Muscle of leg (tissue), 11 donors: ENCODE measurements around the gene LRIG2. TPM values are rescaled to one million over a fixed set of nuclear protein-coding genes. Genes with fewer than 3 reads are reported as not detected.
A peak's percentile ranks its signal among the peaks of the same experiment; 100 is the strongest.

Experiments used
- DNase-seq: peaks from one replicate; pipeline ENCODE4 v3.0.0; 2013
- H3K27ac ChIP-seq: one replicate; pipeline ENCODE4 v1.5.1; 2013; ENCODE audit warnings: mild to moderate bottlenecking, low read length, control low read depth
- H3K27me3 ChIP-seq: one replicate; pipeline ENCODE4 v1.6.1; 2013; ENCODE audit warnings: low read length; ENCODE audit not compliant: control insufficient read depth, insufficient read depth
- H3K36me3 ChIP-seq: one replicate; pipeline ENCODE4 v1.6.1; 2013; ENCODE audit warnings: low read length; ENCODE audit not compliant: control insufficient read depth, insufficient read depth
- H3K4me1 ChIP-seq: one replicate; pipeline ENCODE4 v1.6.1; 2013; ENCODE audit warnings: low read length; ENCODE audit not compliant: control insufficient read depth, insufficient read depth
- H3K4me3 ChIP-seq: one replicate; pipeline ENCODE4 v1.5.1; 2013; ENCODE audit warnings: low read length, control low read depth
- H3K9me3 ChIP-seq: replicated peaks from 2 replicates; pipeline ENCODE4 v1.6.1; 2013; ENCODE audit warnings: low read depth, low read length; ENCODE audit not compliant: control insufficient read depth
- WGBS: methylation state at CpG from one replicate; pipeline ENCODE4 v1.1.5; 2013; ENCODE audit warnings: missing lambda C conversion rate; ENCODE audit not compliant: insufficient coverage; 5-methylcytosine and 5-hydroxymethylcytosine counted together
- polyA plus RNA-seq, 8 donors: library from polyadenylated mRNA; unstranded; fragments of 120-200 nt; gene quantifications; one replicate each; pipeline versions ENCODE4 v1.2.1 to v1.2.3, GENCODE V29; 2013; ENCODE audit warnings: inconsistent platforms in 1 of 8, low replicate concordance in 1 of 8; ENCODE audit not compliant: insufficient read length in 8 of 8, insufficient read depth in 1 of 8
- total RNA-seq: library from RNA; stranded (reverse); fragments of 120-200 nt; gene quantifications from one replicate; pipeline ENCODE4 v1.2.4, GENCODE V29; 2013

Gene LRIG2
- total and polyA plus RNA-seq, 9 donors = 7.5 to 15.4 (median 11.0) TPM

DNA sequence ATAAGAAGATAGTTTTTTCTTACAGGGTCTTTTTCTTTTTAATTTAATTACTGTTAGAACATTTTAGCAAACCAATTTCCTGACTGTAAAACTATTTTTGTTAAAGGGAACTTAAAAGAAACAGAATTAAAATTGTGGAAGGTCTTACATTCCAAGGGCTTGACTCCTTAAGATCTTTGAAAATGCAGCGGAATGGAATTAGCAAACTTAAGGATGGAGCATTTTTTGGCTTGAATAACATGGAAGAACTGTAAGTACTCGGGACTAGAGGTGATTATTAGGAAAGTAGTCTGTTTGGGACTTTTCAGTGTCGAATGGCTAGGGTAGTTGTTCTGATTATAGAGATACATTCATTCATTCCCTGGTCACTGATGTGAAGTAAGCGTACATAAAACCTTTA is 21.5 kb downstream of the LRIG2 start:
- H3K27ac ChIP-seq = no peak overlapping the region
- DNase-seq = no peak
- WGBS = 80% methylated on average over 1 of the region's 4 CpGs
- peaks cover 18% of the 10 kb centered on the region for H3K36me3 ChIP-seq
- H3K4me3 ChIP-seq = no peak overlapping the region
- no peaks in the 10 kb centered on the region for H3K27me3 ChIP-seq
- H3K4me1 ChIP-seq = no peaks in the 10 kb centered on the region
- H3K9me3 ChIP-seq = no peaks in the 10 kb centered on the region

DNA sequence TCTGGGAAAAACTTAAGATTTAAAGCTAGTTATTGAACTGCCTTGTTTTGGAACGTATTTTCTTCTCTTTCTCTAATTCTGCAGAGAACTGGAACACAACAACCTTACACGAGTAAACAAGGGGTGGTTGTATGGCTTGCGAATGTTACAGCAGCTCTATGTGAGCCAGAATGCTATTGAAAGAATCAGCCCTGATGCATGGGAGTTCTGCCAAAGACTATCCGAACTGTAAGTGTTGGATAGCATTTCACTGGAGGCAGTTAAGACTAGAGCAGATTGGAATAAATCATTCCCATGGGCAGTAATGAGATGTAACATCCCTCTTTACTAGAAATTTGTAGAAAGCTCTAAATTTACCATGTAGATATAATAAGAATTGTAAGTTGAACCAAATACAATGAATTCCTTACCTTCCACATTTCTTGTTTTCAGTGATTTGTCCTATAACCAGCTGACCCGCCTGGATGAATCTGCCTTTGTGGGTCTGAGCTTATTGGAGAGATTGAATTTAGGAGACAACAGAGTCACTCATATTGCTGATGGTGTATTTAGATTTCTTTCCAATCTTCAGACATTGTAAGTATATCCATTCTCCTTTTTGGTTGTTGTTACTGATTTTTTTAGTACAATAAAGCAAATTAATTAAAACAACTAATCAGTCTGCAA is 22.9 kb downstream of the LRIG2 start:
- 67% methylated on average over 1 of the region's 5 CpGs for WGBS
- peaks cover 20% of the 10 kb centered on the region for H3K36me3 ChIP-seq
- peak; percentile 72 for DNase-seq
- no peaks in the 10 kb centered on the region for H3K27me3 ChIP-seq
- no peak overlapping the region for H3K27ac ChIP-seq
- H3K4me1 ChIP-seq = no peaks in the 10 kb centered on the region
- H3K4me3 ChIP-seq = no peak overlapping the region
- H3K9me3 ChIP-seq = no peaks in the 10 kb centered on the region

DNA sequence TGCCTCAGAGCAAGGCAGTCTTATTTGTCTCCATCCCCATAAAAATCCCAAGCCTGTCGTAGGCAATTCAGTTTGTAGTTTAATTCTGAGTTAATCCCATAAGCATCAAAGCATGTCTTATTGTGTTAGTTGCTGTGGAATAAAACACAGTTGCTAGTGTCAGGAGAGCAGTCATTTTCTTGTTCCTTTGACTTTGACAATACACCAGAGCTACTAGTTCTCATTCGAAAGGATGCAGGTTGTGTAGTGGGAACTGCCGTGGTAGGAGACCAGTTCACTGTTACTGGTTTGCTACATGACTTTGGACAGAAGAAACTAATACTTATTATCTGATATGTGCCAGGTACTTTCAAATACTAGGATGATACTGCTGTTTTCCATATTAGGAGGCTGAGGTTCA is 23.5 kb downstream of the LRIG2 start:
- no peaks in the 10 kb centered on the region for H3K9me3 ChIP-seq
- DNase-seq = no peak
- no peaks in the 10 kb centered on the region for H3K27me3 ChIP-seq
- H3K4me3 ChIP-seq = no peak overlapping the region
- no CpG with 5 or more reads among the region's 3 CpGs for WGBS
- H3K27ac ChIP-seq = no peak overlapping the region
- no peaks in the 10 kb centered on the region for H3K4me1 ChIP-seq
- H3K36me3 ChIP-seq = peaks cover 23% of the 10 kb centered on the region

DNA sequence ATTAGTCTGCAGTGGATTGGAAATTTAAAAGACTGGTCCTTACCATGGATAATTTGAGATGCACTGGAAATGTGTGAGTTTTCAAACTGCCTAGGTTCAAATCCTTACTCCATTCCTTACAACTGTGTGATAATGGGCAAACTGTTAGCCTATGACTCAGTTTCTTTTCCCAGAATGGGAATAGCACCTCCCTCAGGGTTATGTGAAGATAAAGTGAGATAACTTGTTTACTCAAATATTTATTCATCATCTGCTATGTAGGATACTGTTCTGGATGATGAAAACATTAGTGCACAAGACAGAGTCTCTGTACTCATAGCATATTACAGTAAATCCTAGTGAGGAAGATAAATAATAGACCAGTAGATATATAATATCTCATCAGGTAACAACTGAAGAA is 28.6 kb downstream of the LRIG2 start:
- no peak overlapping the region for H3K27ac ChIP-seq
- DNase-seq = no peak
- peaks cover 35% of the 10 kb centered on the region for H3K36me3 ChIP-seq
- H3K27me3 ChIP-seq = no peaks in the 10 kb centered on the region
- no peak overlapping the region for H3K4me3 ChIP-seq
- no peaks in the 10 kb centered on the region for H3K4me1 ChIP-seq
- H3K9me3 ChIP-seq = no peaks in the 10 kb centered on the region

DNA sequence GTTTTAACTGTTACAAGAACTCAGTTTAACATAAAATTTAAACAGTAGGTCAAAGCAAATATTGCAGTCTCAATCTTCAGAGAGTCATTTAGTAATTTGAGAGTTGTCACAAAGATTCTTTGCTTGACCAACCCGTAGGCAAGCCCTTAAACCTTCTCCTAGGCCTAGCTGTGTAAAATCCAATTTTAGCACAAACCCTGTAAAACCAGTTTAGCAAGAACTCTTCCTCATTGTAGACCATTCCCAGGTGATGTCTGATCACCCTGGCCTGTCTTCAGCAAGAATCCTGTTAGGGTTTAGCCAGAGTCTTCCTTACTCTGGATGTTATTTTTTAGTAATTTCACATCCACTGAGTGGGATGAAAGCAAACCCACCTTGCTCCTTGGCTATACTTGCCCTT is 30.1 kb downstream of the LRIG2 start:
- WGBS = 100% methylated on average over 1 of the region's 1 CpG

DNA sequence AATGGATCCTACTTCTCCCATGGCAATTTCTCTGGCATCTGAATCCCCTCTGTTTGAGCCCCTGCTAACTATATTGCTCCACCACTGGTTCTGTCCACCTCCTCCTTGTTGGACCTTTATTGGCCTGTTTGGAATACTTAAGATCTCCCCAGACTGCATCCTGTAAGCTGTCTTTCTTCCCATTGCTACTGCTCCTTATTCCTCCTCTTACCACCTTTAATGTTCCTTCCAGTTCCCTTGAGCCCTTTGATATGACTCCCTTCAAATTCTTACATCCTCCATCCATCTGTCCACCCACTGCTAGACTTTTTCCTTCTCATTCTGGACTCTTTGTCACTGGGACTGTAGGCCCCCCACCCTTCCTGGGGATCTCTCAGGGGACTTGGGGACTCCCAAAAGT is 31.0 kb downstream of the LRIG2 start:
- no peaks in the 10 kb centered on the region for H3K9me3 ChIP-seq
- no peak for DNase-seq
- no peak overlapping the region for H3K27ac ChIP-seq
- no peak overlapping the region for H3K4me3 ChIP-seq
- peaks cover 35% of the 10 kb centered on the region for H3K36me3 ChIP-seq
- H3K4me1 ChIP-seq = no peaks in the 10 kb centered on the region
- no peaks in the 10 kb centered on the region for H3K27me3 ChIP-seq

More for the DNA sequence above, 30.1 kb downstream of the LRIG2 start:
- Histone ChIP-seq H3K36me3 (peaks cover 36% of the 10 kb centered on the region), H3K27me3 (no peaks in the 10 kb centered on the region), H3K9me3 (no peaks in the 10 kb centered on the region), H3K27ac (no peak overlapping the region), H3K4me1 (no peaks in the 10 kb centered on the region), H3K4me3 (no peak overlapping the region)
- DNase-seq = no peak

DNA sequence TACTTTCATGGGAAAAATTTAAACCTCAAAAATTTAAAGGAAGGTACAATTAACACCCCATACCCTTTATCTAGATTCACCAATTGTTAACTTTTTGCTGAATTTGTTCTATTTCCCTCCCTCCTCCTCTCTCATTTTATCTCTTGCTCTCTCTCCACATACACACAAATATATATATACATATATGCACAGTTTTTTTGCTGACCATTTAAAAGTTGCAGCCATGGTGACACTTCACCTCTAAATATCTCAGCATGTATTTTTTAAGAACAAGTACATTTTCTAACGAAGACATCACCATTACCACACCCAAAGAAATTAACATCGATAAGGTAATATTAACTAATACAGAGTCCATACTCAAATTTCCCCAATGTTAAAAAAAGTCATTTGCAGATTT is 33.9 kb downstream of the LRIG2 start:
- Histone ChIP-seq H3K27ac (no peak overlapping the region), H3K36me3 (peaks cover 42% of the 10 kb centered on the region), H3K27me3 (no peaks in the 10 kb centered on the region), H3K9me3 (no peaks in the 10 kb centered on the region), H3K4me3 (no peak overlapping the region), H3K4me1 (no peaks in the 10 kb centered on the region)
- no peak for DNase-seq
- 100% methylated on average over 1 of the region's 2 CpGs for WGBS

DNA sequence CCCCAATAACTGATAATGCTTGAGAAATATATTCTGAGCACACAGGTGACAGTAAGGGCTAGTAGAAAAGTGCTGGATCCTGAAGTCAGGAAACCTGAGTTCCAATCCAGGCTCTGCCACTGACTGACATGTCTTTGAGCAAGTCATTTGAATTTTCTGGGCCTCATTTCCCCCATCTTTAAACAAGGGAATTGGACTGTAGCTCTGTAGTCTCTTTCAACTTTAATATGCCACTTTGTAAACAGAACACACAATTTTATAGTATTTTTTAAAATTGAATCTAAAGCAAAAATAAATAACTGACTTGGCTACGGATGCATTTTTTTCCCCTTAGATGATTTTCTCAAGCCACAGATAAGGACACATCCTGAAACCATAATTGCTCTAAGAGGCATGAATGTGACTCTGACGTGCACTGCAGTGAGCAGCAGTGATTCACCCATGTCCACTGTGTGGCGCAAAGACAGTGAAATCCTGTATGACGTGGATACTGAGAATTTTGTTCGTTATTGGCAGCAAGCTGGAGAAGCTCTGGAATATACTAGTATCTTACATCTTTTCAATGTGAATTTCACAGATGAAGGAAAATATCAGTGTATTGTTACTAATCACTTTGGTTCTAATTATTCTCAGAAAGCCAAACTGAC is 37.0 kb downstream of the LRIG2 start:
- no CpG with 5 or more reads among the region's 5 CpGs for WGBS

DNA sequence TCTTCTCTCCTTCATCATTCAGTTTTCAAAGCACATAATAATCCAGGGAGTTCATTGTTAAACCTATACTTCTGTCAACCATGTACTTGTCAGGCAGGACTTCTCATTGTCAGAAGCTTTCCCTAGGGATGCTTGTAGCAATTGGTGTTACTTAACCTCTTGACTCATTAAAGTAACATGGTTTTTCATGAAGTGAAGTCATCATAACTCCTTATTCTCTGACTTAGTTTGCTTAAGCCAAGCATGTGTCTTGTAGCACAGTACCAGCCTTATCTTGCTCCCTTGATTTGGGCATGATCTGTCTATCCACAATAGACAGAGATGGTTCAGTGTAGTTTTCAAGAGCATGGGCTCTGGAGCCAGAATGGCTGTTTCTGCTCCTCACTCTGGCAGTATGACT is 45.3 kb downstream of the LRIG2 start:
- H3K9me3 ChIP-seq = no peaks in the 10 kb centered on the region
- no peak overlapping the region for H3K4me3 ChIP-seq
- H3K36me3 ChIP-seq = peaks cover 65% of the 10 kb centered on the region
- no peak overlapping the region for H3K27ac ChIP-seq
- DNase-seq = no peak
- no peaks in the 10 kb centered on the region for H3K27me3 ChIP-seq
- H3K4me1 ChIP-seq = no peaks in the 10 kb centered on the region

More for the DNA sequence above, 37.0 kb downstream of the LRIG2 start:
- no peaks in the 10 kb centered on the region for H3K9me3 ChIP-seq
- H3K36me3 ChIP-seq = peaks cover 34% of the 10 kb centered on the region
- H3K27me3 ChIP-seq = no peaks in the 10 kb centered on the region
- H3K27ac ChIP-seq = no peak overlapping the region
- peak; percentile 49 for DNase-seq
- no peak overlapping the region for H3K4me3 ChIP-seq
- no peaks in the 10 kb centered on the region for H3K4me1 ChIP-seq

DNA sequence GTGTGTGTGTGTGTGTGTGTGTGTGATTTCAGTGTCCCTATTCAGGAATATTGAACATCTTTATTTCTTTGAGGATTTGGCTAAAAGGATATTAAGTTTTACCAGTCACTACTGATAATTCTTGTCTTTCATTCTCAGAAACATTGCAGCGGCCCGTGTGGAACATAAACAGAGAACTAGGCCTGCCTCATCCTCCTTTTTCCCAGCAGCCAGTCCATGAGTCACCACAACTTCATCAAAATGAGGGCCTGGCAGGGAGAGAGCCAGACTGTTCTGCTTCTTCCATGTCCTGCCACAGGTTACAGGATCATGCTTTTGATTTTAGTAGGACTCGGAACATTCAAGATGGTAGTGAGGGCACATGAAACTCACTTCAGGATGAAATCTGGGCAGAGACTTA is 50.7 kb downstream of the LRIG2 start:
- Histone ChIP-seq H3K27ac (no peak overlapping the region), H3K9me3 (no peaks in the 10 kb centered on the region), H3K4me3 (no peak overlapping the region), H3K36me3 (peaks cover 53% of the 10 kb centered on the region), H3K27me3 (no peaks in the 10 kb centered on the region), H3K4me1 (no peaks in the 10 kb centered on the region)
- no peak for DNase-seq
- WGBS = 80% methylated on average over 2 of the region's 3 CpGs

DNA sequence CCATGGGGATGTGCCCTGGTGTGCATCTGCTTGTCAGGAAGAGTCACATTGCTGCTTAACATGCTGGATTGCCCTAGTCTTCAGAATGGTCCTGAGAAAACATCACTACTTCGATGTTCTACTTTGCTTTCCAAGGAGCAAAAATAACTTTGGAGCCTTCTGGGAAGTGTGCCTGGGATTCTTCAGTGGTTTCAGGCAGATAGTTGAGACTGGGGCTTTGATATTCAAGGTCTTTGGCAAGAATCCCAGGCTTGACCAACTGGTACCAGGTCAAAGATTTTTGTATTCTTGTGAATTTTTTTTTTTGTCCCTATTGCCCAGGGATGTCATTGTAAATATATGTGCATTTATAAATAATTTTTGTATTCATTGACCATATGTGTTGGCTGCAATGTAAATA is 51.4 kb downstream of the LRIG2 start:
- no peak overlapping the region for H3K4me3 ChIP-seq
- H3K27me3 ChIP-seq = no peaks in the 10 kb centered on the region
- H3K9me3 ChIP-seq = no peaks in the 10 kb centered on the region
- DNase-seq = no peak
- H3K27ac ChIP-seq = no peak overlapping the region
- no CpG with 5 or more reads among the region's 1 CpG for WGBS
- peaks cover 49% of the 10 kb centered on the region for H3K36me3 ChIP-seq
- no peaks in the 10 kb centered on the region for H3K4me1 ChIP-seq
